ENCODE results near the gene RPL41.

DNA sequence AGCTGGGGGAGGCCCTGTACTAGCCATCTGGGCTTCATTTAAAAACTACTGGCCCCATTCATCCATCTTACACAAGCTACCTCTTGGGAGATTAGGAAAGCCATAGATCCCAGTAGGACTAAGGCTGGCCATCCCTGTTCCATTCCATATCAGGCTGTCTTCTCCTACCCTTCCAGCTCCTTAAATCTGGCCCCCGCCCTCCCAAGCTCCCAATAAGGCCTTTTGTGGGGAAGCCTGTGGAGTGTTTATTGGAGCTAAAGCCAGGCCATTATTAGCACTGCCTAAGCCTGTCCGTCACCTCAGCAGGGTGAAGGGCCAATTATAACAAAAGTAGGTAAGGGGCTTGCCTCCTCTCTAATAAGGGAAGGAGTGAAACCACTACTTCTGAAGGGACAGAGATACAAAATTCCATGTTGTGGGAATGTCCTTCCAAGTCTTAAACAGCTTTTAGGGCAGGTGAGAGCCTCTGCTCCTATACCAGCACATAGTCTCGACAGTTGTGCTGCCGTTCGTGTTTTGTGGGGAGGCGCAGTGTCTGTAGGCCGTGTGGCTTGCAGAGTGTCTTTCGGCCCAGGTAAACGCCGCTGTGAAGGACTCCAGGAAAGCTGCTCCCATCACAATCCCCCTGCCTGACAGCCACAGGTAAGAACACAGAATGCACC is 45.4 kb downstream of the RPL41 start:
- no peak for TF ChIP-seq POLR2A (IDR thresholded peaks at IDR 0.05)
- TF ChIP-seq, protein P1, sequence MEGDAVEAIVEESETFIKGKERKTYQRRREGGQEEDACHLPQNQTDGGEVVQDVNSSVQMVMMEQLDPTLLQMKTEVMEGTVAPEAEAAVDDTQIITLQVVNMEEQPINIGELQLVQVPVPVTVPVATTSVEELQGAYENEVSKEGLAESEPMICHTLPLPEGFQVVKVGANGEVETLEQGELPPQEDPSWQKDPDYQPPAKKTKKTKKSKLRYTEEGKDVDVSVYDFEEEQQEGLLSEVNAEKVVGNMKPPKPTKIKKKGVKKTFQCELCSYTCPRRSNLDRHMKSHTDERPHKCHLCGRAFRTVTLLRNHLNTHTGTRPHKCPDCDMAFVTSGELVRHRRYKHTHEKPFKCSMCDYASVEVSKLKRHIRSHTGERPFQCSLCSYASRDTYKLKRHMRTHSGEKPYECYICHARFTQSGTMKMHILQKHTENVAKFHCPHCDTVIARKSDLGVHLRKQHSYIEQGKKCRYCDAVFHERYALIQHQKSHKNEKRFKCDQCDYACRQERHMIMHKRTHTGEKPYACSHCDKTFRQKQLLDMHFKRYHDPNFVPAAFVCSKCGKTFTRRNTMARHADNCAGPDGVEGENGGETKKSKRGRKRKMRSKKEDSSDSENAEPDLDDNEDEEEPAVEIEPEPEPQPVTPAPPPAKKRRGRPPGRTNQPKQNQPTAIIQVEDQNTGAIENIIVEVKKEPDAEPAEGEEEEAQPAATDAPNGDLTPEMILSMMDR (IDR thresholded peaks at IDR 0.05): no peak

All from heart left ventricle (tissue), 13 donors.